ENCODE measurements around the gene PRKAB1. TPM values are rescaled to one million over a fixed set of nuclear protein-coding genes. Genes with fewer than 3 reads are reported as not detected.

The PRKAB1 gene
- total and polyA plus RNA-seq, 2 experiments from 2014 or later: 16.3 to 31.0 TPM

DNA sequence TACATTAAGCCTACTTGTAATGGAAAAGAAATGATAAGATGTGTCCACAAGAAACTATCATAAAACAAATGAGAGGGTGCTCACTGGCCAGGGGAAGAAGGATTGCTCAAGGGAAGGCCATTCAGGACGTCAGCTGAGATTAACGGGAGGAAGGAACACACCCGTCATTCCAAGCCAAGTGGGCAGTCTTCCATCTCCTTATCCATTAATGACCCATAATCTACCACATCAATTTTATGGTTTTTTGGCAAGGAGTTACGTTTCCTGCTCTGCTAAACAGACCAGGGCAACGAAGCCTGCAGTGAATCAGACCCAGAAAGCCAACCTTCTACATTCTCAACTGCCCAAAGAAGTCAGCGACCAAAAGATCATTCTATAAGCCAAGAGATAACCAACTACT is 25.1 kb downstream of the PRKAB1 start:
- Mint-ChIP-seq H3K27ac (no peak overlapping the region), H3K4me1 (peaks cover 4% of the 10 kb centered on the region; the same call in 1 of the 3 replicates), H3K4me3 (no peak overlapping the region), H3K27me3 (ENCODE audit: insufficient read depth, low read depth, poor library complexity) (peaks cover 3% of the 10 kb centered on the region), H3K36me3 (ENCODE audit: low read depth) (peaks cover 40% of the 10 kb centered on the region), H3K9me3 (no peaks in the 10 kb centered on the region)
- Histone ChIP-seq H3K79me2 (replicated peaks; ENCODE audit: insufficient read depth) (no peaks in the 10 kb centered on the region), H3K36me3 (ENCODE audit: insufficient read depth) (0 out of 2 replicates have a peak, but pooled peaks cover 7% of the 10 kb centered on the region), H3K4me3 (no peak overlapping the region), H3K9me2 (ENCODE audit: insufficient read depth) (no peaks in the 10 kb centered on the region), H2AFZ (no peak overlapping the region), H3K4me1 (ENCODE audit: insufficient read depth) (no peaks in the 10 kb centered on the region), H3K4me2 (no peak overlapping the region), H3K27me3 (ENCODE audit: insufficient read depth) (no peaks in the 10 kb centered on the region), H4K20me1 (replicated peaks; ENCODE audit: insufficient read depth) (no peaks in the 10 kb centered on the region; the same call in none of the 2 replicates), H3F3A (replicated peaks; ENCODE audit: low read depth) (no peaks in the 10 kb centered on the region), H3K27ac (ENCODE audit: low read depth) (no peak overlapping the region)
- TF ChIP-seq POLR2AphosphoS5 (IDR thresholded peaks at IDR 0.05; ENCODE audit: low read depth) (no peak), EZH2phosphoT487 (IDR thresholded peaks at IDR 0.05; ENCODE audit: unreplicated experiment) (no peak), EZH2 (IDR thresholded peaks at IDR 0.05; ENCODE audit: low read depth, unreplicated experiment) (no peak)
- TF ChIP-seq, protein P1, sequence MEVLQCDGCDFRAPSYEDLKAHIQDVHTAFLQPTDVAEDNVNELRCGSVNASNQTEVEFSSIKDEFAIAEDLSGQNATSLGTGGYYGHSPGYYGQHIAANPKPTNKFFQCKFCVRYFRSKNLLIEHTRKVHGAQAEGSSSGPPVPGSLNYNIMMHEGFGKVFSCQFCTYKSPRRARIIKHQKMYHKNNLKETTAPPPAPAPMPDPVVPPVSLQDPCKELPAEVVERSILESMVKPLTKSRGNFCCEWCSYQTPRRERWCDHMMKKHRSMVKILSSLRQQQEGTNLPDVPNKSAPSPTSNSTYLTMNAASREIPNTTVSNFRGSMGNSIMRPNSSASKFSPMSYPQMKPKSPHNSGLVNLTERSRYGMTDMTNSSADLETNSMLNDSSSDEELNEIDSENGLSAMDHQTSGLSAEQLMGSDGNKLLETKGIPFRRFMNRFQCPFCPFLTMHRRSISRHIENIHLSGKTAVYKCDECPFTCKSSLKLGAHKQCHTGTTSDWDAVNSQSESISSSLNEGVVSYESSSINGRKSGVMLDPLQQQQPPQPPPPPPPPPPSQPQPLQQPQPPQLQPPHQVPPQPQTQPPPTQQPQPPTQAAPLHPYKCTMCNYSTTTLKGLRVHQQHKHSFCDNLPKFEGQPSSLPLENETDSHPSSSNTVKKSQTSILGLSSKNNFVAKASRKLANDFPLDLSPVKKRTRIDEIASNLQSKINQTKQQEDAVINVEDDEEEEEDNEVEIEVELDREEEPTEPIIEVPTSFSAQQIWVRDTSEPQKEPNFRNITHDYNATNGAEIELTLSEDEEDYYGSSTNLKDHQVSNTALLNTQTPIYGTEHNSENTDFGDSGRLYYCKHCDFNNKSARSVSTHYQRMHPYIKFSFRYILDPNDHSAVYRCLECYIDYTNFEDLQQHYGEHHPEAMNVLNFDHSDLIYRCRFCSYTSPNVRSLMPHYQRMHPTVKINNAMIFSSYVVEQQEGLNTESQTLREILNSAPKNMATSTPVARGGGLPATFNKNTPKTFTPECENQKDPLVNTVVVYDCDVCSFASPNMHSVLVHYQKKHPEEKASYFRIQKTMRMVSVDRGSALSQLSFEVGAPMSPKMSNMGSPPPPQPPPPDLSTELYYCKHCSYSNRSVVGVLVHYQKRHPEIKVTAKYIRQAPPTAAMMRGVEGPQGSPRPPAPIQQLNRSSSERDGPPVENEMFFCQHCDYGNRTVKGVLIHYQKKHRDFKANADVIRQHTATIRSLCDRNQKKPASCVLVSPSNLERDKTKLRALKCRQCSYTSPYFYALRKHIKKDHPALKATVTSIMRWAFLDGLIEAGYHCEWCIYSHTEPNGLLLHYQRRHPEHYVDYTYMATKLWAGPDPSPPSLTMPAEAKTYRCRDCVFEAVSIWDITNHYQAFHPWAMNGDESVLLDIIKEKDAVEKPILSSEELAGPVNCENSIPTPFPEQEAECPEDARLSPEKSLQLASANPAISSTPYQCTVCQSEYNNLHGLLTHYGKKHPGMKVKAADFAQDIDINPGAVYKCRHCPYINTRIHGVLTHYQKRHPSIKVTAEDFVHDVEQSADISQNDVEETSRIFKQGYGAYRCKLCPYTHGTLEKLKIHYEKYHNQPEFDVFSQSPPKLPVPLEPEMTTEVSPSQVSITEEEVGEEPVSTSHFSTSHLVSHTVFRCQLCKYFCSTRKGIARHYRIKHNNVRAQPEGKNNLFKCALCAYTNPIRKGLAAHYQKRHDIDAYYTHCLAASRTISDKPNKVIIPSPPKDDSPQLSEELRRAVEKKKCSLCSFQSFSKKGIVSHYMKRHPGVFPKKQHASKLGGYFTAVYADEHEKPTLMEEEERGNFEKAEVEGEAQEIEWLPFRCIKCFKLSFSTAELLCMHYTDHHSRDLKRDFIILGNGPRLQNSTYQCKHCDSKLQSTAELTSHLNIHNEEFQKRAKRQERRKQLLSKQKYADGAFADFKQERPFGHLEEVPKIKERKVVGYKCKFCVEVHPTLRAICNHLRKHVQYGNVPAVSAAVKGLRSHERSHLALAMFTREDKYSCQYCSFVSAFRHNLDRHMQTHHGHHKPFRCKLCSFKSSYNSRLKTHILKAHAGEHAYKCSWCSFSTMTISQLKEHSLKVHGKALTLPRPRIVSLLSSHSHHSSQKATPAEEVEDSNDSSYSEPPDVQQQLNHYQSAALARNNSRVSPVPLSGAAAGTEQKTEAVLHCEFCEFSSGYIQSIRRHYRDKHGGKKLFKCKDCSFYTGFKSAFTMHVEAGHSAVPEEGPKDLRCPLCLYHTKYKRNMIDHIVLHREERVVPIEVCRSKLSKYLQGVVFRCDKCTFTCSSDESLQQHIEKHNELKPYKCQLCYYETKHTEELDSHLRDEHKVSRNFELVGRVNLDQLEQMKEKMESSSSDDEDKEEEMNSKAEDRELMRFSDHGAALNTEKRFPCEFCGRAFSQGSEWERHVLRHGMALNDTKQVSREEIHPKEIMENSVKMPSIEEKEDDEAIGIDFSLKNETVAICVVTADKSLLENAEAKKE (CRISPR knock-in tag; IDR thresholded peaks at IDR 0.05): no peak
- no peak for ATAC-seq
- DNase-seq (ENCODE audit: low spot score): no peak

- H3K4me2 ChIP-seq: no peak overlapping the region
- peaks cover 37% of the 10 kb centered on the region for H3K36me3 Mint-ChIP-seq (ENCODE audit: low read depth)
- no peaks in the 10 kb centered on the region for H3F3A ChIP-seq (replicated peaks; ENCODE audit: low read depth)
- TF ChIP-seq JUNB (IDR thresholded peaks at IDR 0.05; ENCODE audit: unreplicated experiment) (no peak), POLR2AphosphoS5 (IDR thresholded peaks at IDR 0.05; ENCODE audit: low read depth) (no peak), ZNF331 (CRISPR knock-in tag; IDR thresholded peaks at IDR 0.05; ENCODE audit: low read depth) (no peak), CTCF (conservative IDR thresholded peaks at IDR 0.05; ENCODE audit: low read depth in 2 of 2) (no peak), EZH2phosphoT487 (IDR thresholded peaks at IDR 0.05; ENCODE audit: unreplicated experiment) (no peak), ZNF114 (CRISPR knock-in tag; IDR thresholded peaks at IDR 0.05) (no peak)
These were observed 25.6 kb downstream of the PRKAB1 start for GRCh38 chr12:119693511-119693910.

More at GRCh38 chr12:119693511-119693910, 25.6 kb downstream of the PRKAB1 start:
- Histone ChIP-seq H3K9me2 (ENCODE audit: insufficient read depth) (no peaks in the 10 kb centered on the region), H3K79me2 (replicated peaks; ENCODE audit: insufficient read depth) (no peaks in the 10 kb centered on the region), H2AFZ (no peak overlapping the region), H3K36me3 (ENCODE audit: insufficient read depth) (0 out of 2 replicates have a peak, but pooled peaks cover 7% of the 10 kb centered on the region), H3K27ac (ENCODE audit: low read depth) (no peak overlapping the region), H3K27me3 (ENCODE audit: insufficient read depth) (no peaks in the 10 kb centered on the region), H4K20me1 (replicated peaks; ENCODE audit: insufficient read depth) (no peaks in the 10 kb centered on the region; the same call in none of the 2 replicates), H3K4me3 (no peak overlapping the region), H3K4me1 (ENCODE audit: insufficient read depth) (no peaks in the 10 kb centered on the region)
- H3K9me3 Mint-ChIP-seq: no peaks in the 10 kb centered on the region
- H3K27ac Mint-ChIP-seq: no peak overlapping the region
- H3K4me3 Mint-ChIP-seq: no peak overlapping the region
- ATAC-seq (no peak), DNase-seq (ENCODE audit: low spot score) (no peak)
- peaks cover 3% of the 10 kb centered on the region for H3K27me3 Mint-ChIP-seq (ENCODE audit: insufficient read depth, low read depth, poor library complexity)
- peaks cover 4% of the 10 kb centered on the region; the same call in 1 of the 3 replicates for H3K4me1 Mint-ChIP-seq

Measured in GM23338 (cell line).